CD1c-positive myeloid dendritic cell (primary cell): Measurements from ENCODE around the gene CSH2.

Experiments
- DNase-seq: peaks from one replicate; pipeline ENCODE4 v3.0.0-alpha.2; 2016; ENCODE audit errors: extremely low spot score

The CSH2 gene

GRCh38 chr17:63834431-63835166 is 38.9 kb downstream of the CSH2 start:
- DNase-seq = peak; percentile 80

GRCh38 chr17:63833741-63834373 is 39.6 kb downstream of the CSH2 start:
- DNase-seq = no peak

GRCh38 chr17:63833026-63833740 is 40.3 kb downstream of the CSH2 start:
- no peak for DNase-seq

GRCh38 chr17:63832455-63832854 is 41.0 kb downstream of the CSH2 start:
- DNase-seq = no peak

GRCh38 chr17:63832014-63832413 is 41.5 kb downstream of the CSH2 start:
- DNase-seq = no peak

GRCh38 chr17:63831505-63831904 is 42.0 kb downstream of the CSH2 start:
- no peak for DNase-seq

GRCh38 chr17:63830904-63831491 is 42.5 kb downstream of the CSH2 start:
- DNase-seq = no peak

GRCh38 chr17:63830278-63830677 is 43.2 kb downstream of the CSH2 start:
- DNase-seq = no peak

GRCh38 chr17:63828936-63829335 is 44.5 kb downstream of the CSH2 start:
- DNase-seq = no peak

GRCh38 chr17:63827801-63828221 is 45.7 kb downstream of the CSH2 start:
- DNase-seq = no peak

- DNase-seq = peak; percentile 97
Observed at GRCh38 chr17:63827002-63827800, 46.3 kb downstream of the CSH2 start, which contains the start of the genes FTSJ3 and PSMC5. Gene FTSJ3, minus strand, starts transcription at chr17:63827663. Its CDS starts 761 bp downstream, at chr17:63826902. Gene PSMC5, plus strand, starts transcription at chr17:63827431. Its CDS starts 60 bp downstream, at chr17:63827491.

- DNase-seq = peak; percentile 34
Observed at GRCh38 chr17:63826468-63827001, 46.9 kb downstream of the CSH2 start.

GRCh38 chr17:63824362-63824761 is 49.1 kb downstream of the CSH2 start:
- DNase-seq = no peak

GRCh38 chr17:63823659-63824331 is 49.7 kb downstream of the CSH2 start:
- no peak for DNase-seq

GRCh38 chr17:63822537-63822936 is 50.9 kb downstream of the CSH2 start:
- DNase-seq = no peak
